ENCODE results near the gene RCC1.
"Not testable (repeated sequence)": the region's sequence is repeated elsewhere in the genome, so short reads cannot be mapped to it uniquely, and the experiment has no call there.

Gene RCC1

GRCh38 chr1:28512058-28512611 is 6.3 kb downstream of the RCC1 start:
- DNase-seq = no peak

- not testable (repeated sequence) for DNase-seq
These were observed 8.6 kb downstream of the RCC1 start for GRCh38 chr1:28514445-28514933.

GRCh38 chr1:28516518-28516956 is 10.7 kb downstream of the RCC1 start:
- no peak for DNase-seq

GRCh38 chr1:28517649-28517999 is 11.8 kb downstream of the RCC1 start:
- peak; percentile 47 for DNase-seq

GRCh38 chr1:28518000-28518744 is 12.3 kb downstream of the RCC1 start:
- DNase-seq = peak; percentile 65

GRCh38 chr1:28518745-28519341 is 13.0 kb downstream of the RCC1 start:
- no peak for DNase-seq

- DNase-seq = no peak
These were observed 14.3 kb downstream of the RCC1 start for GRCh38 chr1:28519946-28520725.

GRCh38 chr1:28520796-28521195 is 15.0 kb downstream of the RCC1 start:
- not testable (repeated sequence) for DNase-seq

GRCh38 chr1:28521502-28522164 is 15.8 kb downstream of the RCC1 start:
- no peak for DNase-seq

- not testable (repeated sequence) for DNase-seq
These were observed 16.7 kb downstream of the RCC1 start for GRCh38 chr1:28522537-28522936.

GRCh38 chr1:28525002-28525642 is 19.3 kb downstream of the RCC1 start:
- DNase-seq = not testable (repeated sequence)

GRCh38 chr1:28526886-28527285 is 21.0 kb downstream of the RCC1 start:
- DNase-seq = no peak

- no peak for DNase-seq
These were observed 24.6 kb downstream of the RCC1 start for GRCh38 chr1:28530456-28530855.

- no peak for DNase-seq
These were observed 28.8 kb downstream of the RCC1 start for GRCh38 chr1:28534671-28535070.

GRCh38 chr1:28535180-28535579 is 29.3 kb downstream of the RCC1 start:
- DNase-seq = no peak

GRCh38 chr1:28537457-28538199 is 31.8 kb downstream of the RCC1 start:
- DNase-seq = no peak

GRCh38 chr1:28538286-28538685 is 32.4 kb downstream of the RCC1 start:
- DNase-seq = no peak

GRCh38 chr1:28540651-28541050 is 34.8 kb downstream of the RCC1 start:
- DNase-seq = no peak

GRCh38 chr1:28541414-28542015 is 35.7 kb downstream of the RCC1 start:
- DNase-seq = peak; percentile 41

- DNase-seq = no peak
These were observed 39.4 kb downstream of the RCC1 start for GRCh38 chr1:28545246-28545628.

GRCh38 chr1:28548318-28548717 is 42.5 kb downstream of the RCC1 start:
- DNase-seq = no peak

Measured in NCI-H510A treated with DMSO at 0.1 percent for 48 hours (cell line).